Measurements from ENCODE around the gene PDZD4.
"Not testable (repeated sequence)": the region's sequence is repeated elsewhere in the genome, so short reads cannot be mapped to it uniquely, and the experiment has no call there.

The PDZD4 gene

GRCh38 chrX:153818571-153819383, 11.6 kb downstream of the PDZD4 start:
- Histone ChIP-seq H3K9ac (ENCODE audit: low read length) (no peak overlapping the region), H3K27ac (ENCODE audit: low read depth, low read length, poor library complexity, severe bottlenecking) (no peak overlapping the region), H4K20me1 (ENCODE audit: insufficient read depth, low read length) (no peaks in the 10 kb centered on the region), H3K4me1 (ENCODE audit: insufficient read depth, low read length, severe bottlenecking) (no peaks in the 10 kb centered on the region), H3K9me3 (ENCODE audit: low read length) (no peaks in the 10 kb centered on the region), H3K4me2 (ENCODE audit: low read length) (no peak overlapping the region), H2AFZ (ENCODE audit: low read length) (no peak overlapping the region), H3K36me3 (ENCODE audit: insufficient read depth, low read length) (no peaks in the 10 kb centered on the region), H3K9me2 (ENCODE audit: low read depth, low read length) (no peaks in the 10 kb centered on the region), H3K27me3 (ENCODE audit: insufficient read depth, low read length) (no peaks in the 10 kb centered on the region), H3F3A (ENCODE audit: insufficient read depth, low read length) (no peaks in the 10 kb centered on the region), H3K79me2 (ENCODE audit: insufficient read depth, low read length) (no peaks in the 10 kb centered on the region), H3K4me3 (ENCODE audit: low read depth, low read length, poor library complexity, severe bottlenecking) (no peak overlapping the region)
- TF ChIP-seq, protein P1, sequence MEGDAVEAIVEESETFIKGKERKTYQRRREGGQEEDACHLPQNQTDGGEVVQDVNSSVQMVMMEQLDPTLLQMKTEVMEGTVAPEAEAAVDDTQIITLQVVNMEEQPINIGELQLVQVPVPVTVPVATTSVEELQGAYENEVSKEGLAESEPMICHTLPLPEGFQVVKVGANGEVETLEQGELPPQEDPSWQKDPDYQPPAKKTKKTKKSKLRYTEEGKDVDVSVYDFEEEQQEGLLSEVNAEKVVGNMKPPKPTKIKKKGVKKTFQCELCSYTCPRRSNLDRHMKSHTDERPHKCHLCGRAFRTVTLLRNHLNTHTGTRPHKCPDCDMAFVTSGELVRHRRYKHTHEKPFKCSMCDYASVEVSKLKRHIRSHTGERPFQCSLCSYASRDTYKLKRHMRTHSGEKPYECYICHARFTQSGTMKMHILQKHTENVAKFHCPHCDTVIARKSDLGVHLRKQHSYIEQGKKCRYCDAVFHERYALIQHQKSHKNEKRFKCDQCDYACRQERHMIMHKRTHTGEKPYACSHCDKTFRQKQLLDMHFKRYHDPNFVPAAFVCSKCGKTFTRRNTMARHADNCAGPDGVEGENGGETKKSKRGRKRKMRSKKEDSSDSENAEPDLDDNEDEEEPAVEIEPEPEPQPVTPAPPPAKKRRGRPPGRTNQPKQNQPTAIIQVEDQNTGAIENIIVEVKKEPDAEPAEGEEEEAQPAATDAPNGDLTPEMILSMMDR (IDR thresholded peaks at IDR 0.05; ENCODE audit: low read length): no peak
- TF ChIP-seq EZH2 (IDR thresholded peaks at IDR 0.05; ENCODE audit: borderline replicate concordance, low read length): no peak

DNA sequence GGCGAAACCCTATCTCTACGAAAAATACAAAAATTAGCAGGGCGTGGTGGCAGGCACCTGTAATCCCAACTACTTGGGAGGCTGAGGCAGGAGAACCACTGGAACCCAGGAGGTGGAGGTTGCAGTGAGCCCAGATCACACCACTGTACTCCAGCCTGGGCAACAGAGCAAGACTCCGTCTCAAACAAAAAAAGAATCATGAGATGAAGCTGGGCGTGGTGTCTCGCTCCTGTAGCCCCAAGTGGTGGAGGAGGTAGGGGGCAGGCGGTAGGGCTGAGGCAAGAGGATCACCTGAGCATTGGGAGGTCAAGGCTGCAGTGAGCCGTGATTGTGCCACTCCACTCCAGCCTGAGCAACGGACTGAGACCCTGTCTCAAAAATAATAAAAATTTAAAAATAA, 12.3 kb downstream of the PDZD4 start:
- not testable (repeated sequence) for H3K79me2 ChIP-seq (ENCODE audit: insufficient read depth, low read length); H4K20me1 ChIP-seq (ENCODE audit: insufficient read depth, low read length); H3K27me3 ChIP-seq (ENCODE audit: insufficient read depth, low read length); H3K4me1 ChIP-seq (ENCODE audit: insufficient read depth, low read length, severe bottlenecking); H3K27ac ChIP-seq (ENCODE audit: low read depth, low read length, poor library complexity, severe bottlenecking); H3K4me2 ChIP-seq (ENCODE audit: low read length); H3K9me2 ChIP-seq (ENCODE audit: low read depth, low read length); H3K9ac ChIP-seq (ENCODE audit: low read length); H3K4me3 ChIP-seq (ENCODE audit: low read depth, low read length, poor library complexity, severe bottlenecking); H2AFZ ChIP-seq (ENCODE audit: low read length); H3K9me3 ChIP-seq (ENCODE audit: low read length); H3K36me3 ChIP-seq (ENCODE audit: insufficient read depth, low read length); H3F3A ChIP-seq (ENCODE audit: insufficient read depth, low read length)

DNA sequence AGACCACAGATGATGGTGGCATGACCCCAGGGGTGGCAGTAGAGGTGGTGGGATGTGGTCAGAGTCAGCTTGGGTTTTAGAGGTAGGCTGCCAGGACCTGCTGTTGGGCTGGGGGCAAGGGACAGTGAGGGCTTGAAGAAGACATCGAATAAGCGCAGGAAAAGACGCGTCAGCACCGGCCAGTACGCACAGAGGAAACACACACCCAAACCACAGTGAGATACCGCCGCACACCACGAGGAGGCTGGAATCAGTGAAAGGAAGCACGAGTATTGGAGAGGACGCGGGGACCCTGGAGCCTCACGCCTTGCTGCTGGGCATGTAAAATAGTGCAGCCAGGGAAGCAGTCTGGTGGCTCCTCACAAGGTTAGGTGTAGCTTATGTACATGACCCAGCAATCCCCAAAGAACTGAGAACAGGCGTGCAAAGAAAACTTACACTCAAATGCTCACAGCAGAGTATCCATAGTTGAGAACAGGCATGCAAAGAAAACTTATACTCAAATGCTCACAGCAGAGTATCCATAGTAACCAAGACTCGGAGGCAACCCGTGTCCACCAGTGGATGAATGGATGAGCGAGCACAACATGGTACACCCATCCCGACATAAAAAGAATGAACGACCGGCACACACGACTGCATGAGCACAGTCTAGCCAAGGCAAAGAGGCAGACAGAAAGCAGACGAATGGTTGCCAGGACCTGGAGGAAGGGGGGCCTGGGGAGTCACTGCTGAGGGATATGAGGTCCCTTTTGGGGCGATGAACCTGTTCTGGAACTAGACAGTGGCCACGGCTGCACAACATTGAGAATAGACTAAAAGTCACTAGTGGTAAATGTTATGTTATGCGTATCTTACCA, 13.3 kb downstream of the PDZD4 start:
- no peaks in the 10 kb centered on the region for H4K20me1 ChIP-seq (ENCODE audit: insufficient read depth, low read length)
- H3K27me3 ChIP-seq (ENCODE audit: insufficient read depth, low read length): no peaks in the 10 kb centered on the region
- H3K27ac ChIP-seq (ENCODE audit: low read depth, low read length, poor library complexity, severe bottlenecking): no peak overlapping the region
- TF ChIP-seq, protein P1 (IDR thresholded peaks at IDR 0.05; ENCODE audit: low read length): no peak
- no peak for TF ChIP-seq EZH2 (IDR thresholded peaks at IDR 0.05; ENCODE audit: borderline replicate concordance, low read length)
- H3F3A ChIP-seq (ENCODE audit: insufficient read depth, low read length): no peaks in the 10 kb centered on the region
- no peak overlapping the region for H3K4me2 ChIP-seq (ENCODE audit: low read length)
- H2AFZ ChIP-seq (ENCODE audit: low read length): no peak overlapping the region
- no peaks in the 10 kb centered on the region for H3K79me2 ChIP-seq (ENCODE audit: insufficient read depth, low read length)
- H3K36me3 ChIP-seq (ENCODE audit: insufficient read depth, low read length): no peaks in the 10 kb centered on the region
- H3K9me3 ChIP-seq (ENCODE audit: low read length): no peaks in the 10 kb centered on the region
- H3K9ac ChIP-seq (ENCODE audit: low read length): no peak overlapping the region
- no peak overlapping the region for H3K4me3 ChIP-seq (ENCODE audit: low read depth, low read length, poor library complexity, severe bottlenecking)
- no peaks in the 10 kb centered on the region for H3K9me2 ChIP-seq (ENCODE audit: low read depth, low read length)
- H3K4me1 ChIP-seq (ENCODE audit: insufficient read depth, low read length, severe bottlenecking): no peaks in the 10 kb centered on the region
